Right renal cortex interstitium (tissue), 3 donors: Measurements from ENCODE around the gene PHACTR2. TPM values are rescaled to one million over a fixed set of nuclear protein-coding genes. Genes with fewer than 3 reads are reported as not detected.

Experiments
- polyA plus RNA-seq, 3 donors: library from polyadenylated mRNA; unstranded; fragments of 120-200 nt; gene quantifications; one replicate each; pipeline ENCODE4 v1.2.1, GENCODE V29; 2013; ENCODE audit not compliant: insufficient read length in 3 of 3

Gene PHACTR2
- polyA plus RNA-seq, 3 donors: 31.8 to 39.0 (median 34.3) TPM

Other genes with a start within 250 kb of the PHACTR2 start
- gene ADAT2, start 227.3 kb upstream of the PHACTR2 start, polyA plus RNA-seq: 10 to 100 TPM in 2 of 3 donors, 1 to 10 TPM in 1; 9.3 to 11.7 (median 11.2) TPM
- 10 to 100 TPM; 34.2 to 41.4 (median 38.4) TPM for gene PEX3, start 227.2 kb upstream of the PHACTR2 start, polyA plus RNA-seq
- gene FUCA2, start 166.2 kb upstream of the PHACTR2 start, polyA plus RNA-seq: 10 to 100 TPM; 58.7 to 73.1 (median 68.8) TPM
- 10 to 100 TPM; 40.7 to 48.5 (median 47.5) TPM for gene LTV1, start 165.4 kb downstream of the PHACTR2 start, polyA plus RNA-seq
- not detected for gene ZC2HC1B, start 186.5 kb downstream of the PHACTR2 start, polyA plus RNA-seq